Vagina (tissue), 2 donors: ENCODE results near the gene GRID2IP. TPM values are rescaled to one million over a fixed set of nuclear protein-coding genes. Genes with fewer than 3 reads are reported as not detected.

ENCODE experiments used
- DNase-seq, 2 donors: peaks; one replicate each; pipeline ENCODE4 v3.0.0-alpha.2; 2017; ENCODE audit errors: extremely low spot score in 2 of 2
- H3K27ac ChIP-seq: fragments of 200-600 bp; sonication (generic); one replicate; pipeline ENCODE4 v1.5.1; 2019
- H3K27me3 ChIP-seq: fragments of 200-600 bp; sonication (generic); one replicate; pipeline ENCODE4 v1.5.1; 2019
- H3K36me3 ChIP-seq, 2 donors: fragments of 200-600 bp; sonication (generic); one replicate each; pipeline ENCODE4 v1.5.1; 2017 to 2019
- H3K4me1 ChIP-seq: fragments of 200-600 bp; sonication (generic); one replicate; pipeline ENCODE4 v1.5.1; 2019
- H3K4me3 ChIP-seq, 2 donors: fragments of 200-600 bp; sonication (generic); 1 replicate in 1 of 2; 2 replicates in 1 of 2; pipeline ENCODE4 v1.5.1; 2016 to 2019
- H3K9me3 ChIP-seq: fragments of 200-600 bp; sonication (generic); one replicate; pipeline ENCODE4 v1.5.1; 2019
- CTCF ChIP-seq, 3 experiments: fragments of 450-650 bp in 2 of 3; fragments of 200-600 bp in 1 of 3; sonication (generic) in 1 of 3; IDR thresholded peaks; one replicate each; pipeline ENCODE4 v1.5.1; 2017 to 2019; ENCODE audit warnings: antibody characterized with exemption in 3 of 3, mild to moderate bottlenecking in 2 of 3, moderate library complexity in 2 of 3
- POLR2A ChIP-seq, 2 donors: fragments of 450-650 bp; IDR thresholded peaks; one replicate each; pipeline ENCODE4 v1.6.1; 2017; ENCODE audit warnings: antibody characterized with exemption in 2 of 2, mild to moderate bottlenecking in 2 of 2, moderate library complexity in 2 of 2
- POLR2AphosphoS5 ChIP-seq, 2 donors: sonication (generic); formaldehyde crosslinking; IDR thresholded peaks; one replicate each; pipeline ENCODE4 v1.9.0; 2017; ENCODE audit warnings: antibody characterized with exemption in 2 of 2, mild to moderate bottlenecking in 2 of 2, low read depth in 1 of 2; ENCODE audit not compliant: insufficient read depth in 1 of 2
- intact Hi-C: fragments of 100-400 bp; cut with DNase I; formaldehyde crosslinking; loops from one replicate; pipeline ENCODE4 v1.15.1; 2023
- total RNA-seq: library from RNA; depleted of rRNA; stranded (reverse); fragments of >200 nt; gene quantifications from one replicate; pipeline ENCODE4 v1.2.3, GENCODE V29; 2016

GRID2IP gene
- total RNA-seq, 1 donor from 2014 or later = not detected

- Histone ChIP-seq H3K9me3 (no peaks in the 10 kb centered on the region), H3K36me3 (no peaks in the 10 kb centered on the region), H3K4me1 (peaks cover 13% of the 10 kb centered on the region), H3K4me3 (no peak overlapping the region), H3K27ac (no peak overlapping the region), H3K27me3 (no peaks in the 10 kb centered on the region)
- DNase-seq = no peak
- TF ChIP-seq CTCF (IDR thresholded peaks at IDR 0.05) (no peak), POLR2A (IDR thresholded peaks at IDR 0.05) (no peak), POLR2AphosphoS5 (IDR thresholded peaks at IDR 0.05; ENCODE audit: insufficient read depth in 1 of 2, low read depth in 1 of 2) (no peak)
- intact Hi-C loops = no loop called here
Observed at GRCh38 chr7:6508539-6508938, 42.7 kb downstream of the GRID2IP start.

- Histone ChIP-seq H3K27me3 (no peaks in the 10 kb centered on the region), H3K27ac (no peak overlapping the region), H3K9me3 (no peaks in the 10 kb centered on the region), H3K36me3 (no peaks in the 10 kb centered on the region), H3K4me1 (peaks cover 19% of the 10 kb centered on the region), H3K4me3 (no peak overlapping the region)
- TF ChIP-seq POLR2A (IDR thresholded peaks at IDR 0.05) (no peak), CTCF (IDR thresholded peaks at IDR 0.05) (no peak), POLR2AphosphoS5 (IDR thresholded peaks at IDR 0.05; ENCODE audit: insufficient read depth in 1 of 2, low read depth in 1 of 2) (no peak)
- DNase-seq = no peak
- intact Hi-C loops = no loop called here
Observed at GRCh38 chr7:6507906-6508305, 43.4 kb downstream of the GRID2IP start.

GRCh38 chr7:6505685-6506559 lies 45.3 kb downstream of the GRID2IP start:
- no peaks in the 10 kb centered on the region for H3K36me3 ChIP-seq
- H3K4me3 ChIP-seq = no peak overlapping the region
- no peak for TF ChIP-seq CTCF (IDR thresholded peaks at IDR 0.05)
- no peak for TF ChIP-seq POLR2A (IDR thresholded peaks at IDR 0.05)
- no peak for TF ChIP-seq POLR2AphosphoS5 (IDR thresholded peaks at IDR 0.05; ENCODE audit: insufficient read depth in 1 of 2, low read depth in 1 of 2)
- intact Hi-C loops = no loop called here
- H3K9me3 ChIP-seq = no peaks in the 10 kb centered on the region
- H3K27ac ChIP-seq = no peak overlapping the region
- no peaks in the 10 kb centered on the region for H3K27me3 ChIP-seq
- DNase-seq = no peak
- H3K4me1 ChIP-seq = peaks cover 25% of the 10 kb centered on the region

GRCh38 chr7:6504996-6505395 lies 46.3 kb downstream of the GRID2IP start:
- Histone ChIP-seq H3K27me3 (no peaks in the 10 kb centered on the region), H3K4me3 (peak overlapping the region; percentile 50 to 63), H3K27ac (no peak overlapping the region), H3K36me3 (no peaks in the 10 kb centered on the region), H3K9me3 (no peaks in the 10 kb centered on the region), H3K4me1 (peaks cover 25% of the 10 kb centered on the region)
- intact Hi-C loops = no loop called here
- TF ChIP-seq POLR2AphosphoS5 (IDR thresholded peaks at IDR 0.05; ENCODE audit: insufficient read depth in 1 of 2, low read depth in 1 of 2) = no peak
- TF ChIP-seq POLR2A (IDR thresholded peaks at IDR 0.05) = no peak
- no peak for TF ChIP-seq CTCF (IDR thresholded peaks at IDR 0.05)
- no peak for DNase-seq

GRCh38 chr7:6502886-6503285 lies 48.4 kb downstream of the GRID2IP start:
- no peaks in the 10 kb centered on the region for H3K9me3 ChIP-seq
- peak overlapping the region; percentile 75 for H3K27ac ChIP-seq
- TF ChIP-seq CTCF (IDR thresholded peaks at IDR 0.05) = no peak
- TF ChIP-seq POLR2A (IDR thresholded peaks at IDR 0.05) = no peak
- TF ChIP-seq POLR2AphosphoS5 (IDR thresholded peaks at IDR 0.05; ENCODE audit: insufficient read depth in 1 of 2, low read depth in 1 of 2) = no peak
- intact Hi-C loops = no loop called here
- no peak for DNase-seq
- H3K4me1 ChIP-seq = peaks cover 25% of the 10 kb centered on the region
- H3K4me3 ChIP-seq = peak overlapping the region; percentile 50 to 63
- no peaks in the 10 kb centered on the region for H3K36me3 ChIP-seq
- H3K27me3 ChIP-seq = no peaks in the 10 kb centered on the region
